ENCODE measurements around the gene TMC7. TPM values are rescaled to one million over a fixed set of nuclear protein-coding genes. Genes with fewer than 3 reads are reported as not detected.
A peak's percentile ranks its signal among the peaks of the same experiment; 100 is the strongest.

The TMC7 gene
- total and polyA plus RNA-seq, 12 donors, result 0.76 to 1.9 (median 1.2) TPM

- DNase-seq (no peak), ATAC-seq (no peak)
- Histone ChIP-seq H3K36me3 (peaks cover 0 to 42% (median 2%) of the 10 kb centered on the region in 9 donors), H3K4me3 (no peak overlapping the region), H3K4me1 (no peaks in the 10 kb centered on the region), H3K9me3 (peaks cover 0 to 5% (median 0%) of the 10 kb centered on the region in 11 donors), H3K27ac (no peak overlapping the region), H3K27me3 (no peaks in the 10 kb centered on the region)
- TF ChIP-seq, protein P1, sequence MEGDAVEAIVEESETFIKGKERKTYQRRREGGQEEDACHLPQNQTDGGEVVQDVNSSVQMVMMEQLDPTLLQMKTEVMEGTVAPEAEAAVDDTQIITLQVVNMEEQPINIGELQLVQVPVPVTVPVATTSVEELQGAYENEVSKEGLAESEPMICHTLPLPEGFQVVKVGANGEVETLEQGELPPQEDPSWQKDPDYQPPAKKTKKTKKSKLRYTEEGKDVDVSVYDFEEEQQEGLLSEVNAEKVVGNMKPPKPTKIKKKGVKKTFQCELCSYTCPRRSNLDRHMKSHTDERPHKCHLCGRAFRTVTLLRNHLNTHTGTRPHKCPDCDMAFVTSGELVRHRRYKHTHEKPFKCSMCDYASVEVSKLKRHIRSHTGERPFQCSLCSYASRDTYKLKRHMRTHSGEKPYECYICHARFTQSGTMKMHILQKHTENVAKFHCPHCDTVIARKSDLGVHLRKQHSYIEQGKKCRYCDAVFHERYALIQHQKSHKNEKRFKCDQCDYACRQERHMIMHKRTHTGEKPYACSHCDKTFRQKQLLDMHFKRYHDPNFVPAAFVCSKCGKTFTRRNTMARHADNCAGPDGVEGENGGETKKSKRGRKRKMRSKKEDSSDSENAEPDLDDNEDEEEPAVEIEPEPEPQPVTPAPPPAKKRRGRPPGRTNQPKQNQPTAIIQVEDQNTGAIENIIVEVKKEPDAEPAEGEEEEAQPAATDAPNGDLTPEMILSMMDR (IDR thresholded peaks at IDR 0.05), result no peak
- intact Hi-C loops (cut with DNase I), result no loop called here
Observed at GRCh38 chr16:19017179-19017578, 33.4 kb downstream of the TMC7 start.

- ATAC-seq (no peak), DNase-seq (no peak)
- Histone ChIP-seq H3K36me3 (peaks cover 0 to 64% (median 2%) of the 10 kb centered on the region in 9 donors), H3K4me1 (no peaks in the 10 kb centered on the region), H3K4me3 (no peak overlapping the region), H3K27ac (no peak overlapping the region), H3K27me3 (no peaks in the 10 kb centered on the region), H3K9me3 (peaks cover 0 to 5% (median 0%) of the 10 kb centered on the region in 11 donors)
- TF ChIP-seq, protein P1 (IDR thresholded peaks at IDR 0.05), result no peak
- intact Hi-C loops (cut with DNase I), result no loop called here
- WGBS, 2 donors, result 93 to 95% methylated on average over 4 of the region's 4 CpGs
Observed at GRCh38 chr16:19020689-19021088, 37.0 kb downstream of the TMC7 start.

- H3K4me1 ChIP-seq, result no peaks in the 10 kb centered on the region
- no peaks in the 10 kb centered on the region for H3K27me3 ChIP-seq
- TF ChIP-seq, protein P1 (IDR thresholded peaks at IDR 0.05), result no peak
- 90 to 93% methylated on average over 4 of the region's 4 CpGs for WGBS, 2 donors
- DNase-seq, result no peak
- H3K27ac ChIP-seq, result no peak overlapping the region
- H3K9me3 ChIP-seq, result peaks cover 0 to 5% (median 0%) of the 10 kb centered on the region in 11 donors
- ATAC-seq, result no peak
- peaks cover 0 to 56% (median 2%) of the 10 kb centered on the region in 9 donors for H3K36me3 ChIP-seq
- no peak overlapping the region for H3K4me3 ChIP-seq
- intact Hi-C loops (cut with DNase I), result no loop called here
Observed at GRCh38 chr16:19021747-19022146, 38.0 kb downstream of the TMC7 start.

GRCh38 chr16:19027416-19027815 lies 43.7 kb downstream of the TMC7 start:
- TF ChIP-seq, protein P1 (IDR thresholded peaks at IDR 0.05), result no peak
- Histone ChIP-seq H3K9me3 (no peaks in the 10 kb centered on the region), H3K4me1 (peaks cover 0 to 18% (median 0%) of the 10 kb centered on the region in 9 donors), H3K4me3 (no peak overlapping the region), H3K27me3 (no peaks in the 10 kb centered on the region), H3K36me3 (peaks cover 0 to 20% (median 0%) of the 10 kb centered on the region in 9 donors), H3K27ac (peak overlapping the region in 1 of 10 donors; percentile 29)
- DNase-seq (no peak), ATAC-seq (no peak)
- 26 to 33% methylated on average over 3 of the region's 3 CpGs for WGBS, 2 donors
- intact Hi-C loops (cut with DNase I), result no loop called here
